ENCODE results near the gene CD6. TPM values are rescaled to one million over a fixed set of nuclear protein-coding genes. Genes with fewer than 3 reads are reported as not detected.

Gene CD6
- total and polyA plus RNA-seq, 10 of the 15 experiments (the other 5 are each of a cell fraction or from before 2014, with no cell fraction given): 0.37 to 17.6 (median 6.2) TPM

- no peak overlapping the region for H3K27ac ChIP-seq (ENCODE audit: control insufficient read depth, insufficient read depth)
- ChIA-PET CTCF (no interaction called here), POLR2A (no interaction called here), RAD21 (ENCODE audit: unreplicated experiment) (interaction anchor here (0.6 kb wide), 1 partner anchor 285 kb away, joined by 4 read pairs; no protein-coding TSS in a partner anchor), SMC1A (ENCODE audit: uncharacterized antibody, unreplicated experiment) (interaction anchor here (1.2 to 1.4 kb wide), 2 partner anchors 26 to 116 kb away, joined by 3 to 4 read pairs; no protein-coding TSS in a partner anchor)
- H3K9ac ChIP-seq (ENCODE audit: control insufficient read depth, insufficient read depth, low read length): no peak overlapping the region
- DNase-seq (ENCODE audit: low read depth, low spot score) (no peak), ATAC-seq (no peak), FAIRE-seq (no peak)
- no peaks in the 10 kb centered on the region for H3K9me3 ChIP-seq (replicated peaks; ENCODE audit: control insufficient read depth, insufficient read depth, low read length)
- H3K36me3 ChIP-seq (ENCODE audit: control insufficient read depth in 2 of 2, insufficient read depth in 2 of 2, low read length in 1 of 2): no peaks in the 10 kb centered on the region
- H3K79me2 ChIP-seq (ENCODE audit: control insufficient read depth, insufficient read depth, low read length): no peaks in the 10 kb centered on the region
- H3K4me2 ChIP-seq (ENCODE audit: control insufficient read depth, insufficient read depth): no peak overlapping the region
- no TSS peak for BruUV-seq (replicated peaks)
- WGBS (ENCODE audit: insufficient coverage, insufficient replicate concordance, low lambda C conversion rate, missing lambda C conversion rate): 67% methylated on average over 13 of the region's 13 CpGs
- intact Hi-C loops (cut with micrococcal nuclease; ENCODE audit: unreplicated experiment) (no loop called here), in situ Hi-C loops (cut with MboI) (no loop called here)
- H3K27me3 ChIP-seq (replicated peaks in 1 of 2; ENCODE audit: control insufficient read depth in 2 of 2, insufficient read depth in 2 of 2, low read length in 1 of 2): no peaks in the 10 kb centered on the region; a peak in 1 of 4 replicates
- no peak overlapping the region for H3K4me3 ChIP-seq
- no peak overlapping the region for H2AFZ ChIP-seq (ENCODE audit: control insufficient read depth, low read depth, low read length)
- no peaks in the 10 kb centered on the region for H3K4me1 ChIP-seq (ENCODE audit: control insufficient read depth, insufficient read depth, low read length)
- H4K20me1 ChIP-seq (ENCODE audit: control insufficient read depth, insufficient read depth): no peaks in the 10 kb centered on the region
- no peak for TF ChIP-seq ZNF687 (IDR thresholded peaks at IDR 0.05)
- TF ChIP-seq CREB1 (IDR thresholded peaks at IDR 0.05; ENCODE audit: low read depth): no peak
- no peak for TF ChIP-seq ZBTB11 (CRISPR knock-in tag; IDR thresholded peaks at IDR 0.05)
- TF ChIP-seq YBX1 (IDR thresholded peaks at IDR 0.05): no peak
- no peak for TF ChIP-seq HDGF (IDR thresholded peaks at IDR 0.05)
- no peak for TF ChIP-seq RBBP5 (conservative IDR thresholded peaks at IDR 0.05)
- TF ChIP-seq, protein P1, sequence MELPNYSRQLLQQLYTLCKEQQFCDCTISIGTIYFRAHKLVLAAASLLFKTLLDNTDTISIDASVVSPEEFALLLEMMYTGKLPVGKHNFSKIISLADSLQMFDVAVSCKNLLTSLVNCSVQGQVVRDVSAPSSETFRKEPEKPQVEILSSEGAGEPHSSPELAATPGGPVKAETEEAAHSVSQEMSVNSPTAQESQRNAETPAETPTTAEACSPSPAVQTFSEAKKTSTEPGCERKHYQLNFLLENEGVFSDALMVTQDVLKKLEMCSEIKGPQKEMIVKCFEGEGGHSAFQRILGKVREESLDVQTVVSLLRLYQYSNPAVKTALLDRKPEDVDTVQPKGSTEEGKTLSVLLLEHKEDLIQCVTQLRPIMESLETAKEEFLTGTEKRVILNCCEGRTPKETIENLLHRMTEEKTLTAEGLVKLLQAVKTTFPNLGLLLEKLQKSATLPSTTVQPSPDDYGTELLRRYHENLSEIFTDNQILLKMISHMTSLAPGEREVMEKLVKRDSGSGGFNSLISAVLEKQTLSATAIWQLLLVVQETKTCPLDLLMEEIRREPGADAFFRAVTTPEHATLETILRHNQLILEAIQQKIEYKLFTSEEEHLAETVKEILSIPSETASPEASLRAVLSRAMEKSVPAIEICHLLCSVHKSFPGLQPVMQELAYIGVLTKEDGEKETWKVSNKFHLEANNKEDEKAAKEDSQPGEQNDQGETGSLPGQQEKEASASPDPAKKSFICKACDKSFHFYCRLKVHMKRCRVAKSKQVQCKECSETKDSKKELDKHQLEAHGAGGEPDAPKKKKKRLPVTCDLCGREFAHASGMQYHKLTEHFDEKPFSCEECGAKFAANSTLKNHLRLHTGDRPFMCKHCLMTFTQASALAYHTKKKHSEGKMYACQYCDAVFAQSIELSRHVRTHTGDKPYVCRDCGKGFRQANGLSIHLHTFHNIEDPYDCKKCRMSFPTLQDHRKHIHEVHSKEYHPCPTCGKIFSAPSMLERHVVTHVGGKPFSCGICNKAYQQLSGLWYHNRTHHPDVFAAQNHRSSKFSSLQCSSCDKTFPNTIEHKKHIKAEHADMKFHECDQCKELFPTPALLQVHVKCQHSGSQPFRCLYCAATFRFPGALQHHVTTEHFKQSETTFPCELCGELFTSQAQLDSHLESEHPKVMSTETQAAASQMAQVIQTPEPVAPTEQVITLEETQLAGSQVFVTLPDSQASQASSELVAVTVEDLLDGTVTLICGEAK (IDR thresholded peaks at IDR 0.05; ENCODE audit: borderline replicate concordance): no peak
- no peak for TF ChIP-seq EZH2 (IDR thresholded peaks at IDR 0.05; ENCODE audit: borderline replicate concordance, control insufficient read depth, low read depth, low read length)
- TF ChIP-seq IRF3 (IDR thresholded peaks at IDR 0.05): no peak
- no peak for TF ChIP-seq ZSCAN29 (IDR thresholded peaks at IDR 0.05)
- TF ChIP-seq HDAC2 (IDR thresholded peaks at IDR 0.05): no peak
Observed at GRCh38 chr11:60996381-60997138, 25.1 kb downstream of the CD6 start.
